ENCODE data around the gene SLC28A1. TPM values are rescaled to one million over a fixed set of nuclear protein-coding genes. Genes with fewer than 3 reads are reported as not detected.

The SLC28A1 gene
- total RNA-seq, 1 experiment from 2014 or later = not detected

- no peak for DNase-seq (ENCODE audit: low read depth)
Measured at GRCh38 chr15:84938726-84939125, 54.3 kb downstream of the SLC28A1 start.

GRCh38 chr15:84940399-84940798 lies 55.9 kb downstream of the SLC28A1 start:
- no peak for DNase-seq (ENCODE audit: low read depth)

- DNase-seq (ENCODE audit: low read depth) = no peak
Measured at GRCh38 chr15:84942456-84942855, 58.0 kb downstream of the SLC28A1 start.

GRCh38 chr15:84944311-84944710 lies 59.8 kb downstream of the SLC28A1 start:
- DNase-seq (ENCODE audit: low read depth) = no peak

- no peak for DNase-seq (ENCODE audit: low read depth)
Measured at GRCh38 chr15:84944861-84945260, 60.4 kb downstream of the SLC28A1 start.

- DNase-seq (ENCODE audit: low read depth) = no peak
Measured at GRCh38 chr15:84946772-84947489, 62.5 kb downstream of the SLC28A1 start.

GRCh38 chr15:84947947-84948830 lies 63.7 kb downstream of the SLC28A1 start:
- DNase-seq (ENCODE audit: low read depth) = peak; percentile 90

- no peak for DNase-seq (ENCODE audit: low read depth)
Measured at GRCh38 chr15:84949043-84949442, 64.6 kb downstream of the SLC28A1 start.

- no peak for DNase-seq (ENCODE audit: low read depth)
Measured at GRCh38 chr15:84949845-84950569, 65.5 kb downstream of the SLC28A1 start.

GRCh38 chr15:84950570-84951111 lies 66.2 kb downstream of the SLC28A1 start:
- DNase-seq (ENCODE audit: low read depth) = no peak

GRCh38 chr15:84951736-84952135 lies 67.3 kb downstream of the SLC28A1 start:
- DNase-seq (ENCODE audit: low read depth) = no peak

- no peak for DNase-seq (ENCODE audit: low read depth)
Measured at GRCh38 chr15:84953136-84953535, 68.7 kb downstream of the SLC28A1 start.

- DNase-seq (ENCODE audit: low read depth) = no peak
Measured at GRCh38 chr15:84953726-84954125, 69.3 kb downstream of the SLC28A1 start.

- DNase-seq (ENCODE audit: low read depth) = peak; percentile 67
Measured at GRCh38 chr15:84955089-84955848, 70.8 kb downstream of the SLC28A1 start.

- no peak for DNase-seq (ENCODE audit: low read depth)
Measured at GRCh38 chr15:84956199-84956598, 71.7 kb downstream of the SLC28A1 start.

GRCh38 chr15:84960391-84961113 lies 76.1 kb downstream of the SLC28A1 start:
- no peak for DNase-seq (ENCODE audit: low read depth)

GRCh38 chr15:84961114-84961452 lies 76.6 kb downstream of the SLC28A1 start:
- DNase-seq (ENCODE audit: low read depth) = peak; percentile 92

- peak; percentile 35 for DNase-seq (ENCODE audit: low read depth)
Measured at GRCh38 chr15:84961707-84962106, 77.2 kb downstream of the SLC28A1 start.

- DNase-seq (ENCODE audit: low read depth) = no peak
Measured at GRCh38 chr15:84962955-84963354, 78.5 kb downstream of the SLC28A1 start.

GRCh38 chr15:84967380-84967779 lies 82.9 kb downstream of the SLC28A1 start:
- no peak for DNase-seq (ENCODE audit: low read depth)
